GM19099 (cell line): ENCODE data around the gene NUDT8.

ENCODE experiments used
- POLR2A ChIP-seq: IDR thresholded peaks from 3 replicates; pipeline ENCODE4 v1.6.1; 2011; ENCODE audit warnings: low read depth; ENCODE audit not compliant: insufficient read length; ENCODE audit errors: extremely low read depth

The NUDT8 gene, protein sequence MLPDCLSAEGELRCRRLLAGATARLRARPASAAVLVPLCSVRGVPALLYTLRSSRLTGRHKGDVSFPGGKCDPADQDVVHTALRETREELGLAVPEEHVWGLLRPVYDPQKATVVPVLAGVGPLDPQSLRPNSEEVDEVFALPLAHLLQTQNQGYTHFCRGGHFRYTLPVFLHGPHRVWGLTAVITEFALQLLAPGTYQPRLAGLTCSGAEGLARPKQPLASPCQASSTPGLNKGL

GRCh38 chr11:67629386-67630227, at the start of gene NUDT8:
Gene NUDT8 (minus strand): TSS chr11:67629937. CDS start chr11:67629911, 26 bp downstream.
- peak; percentile 77 for TF ChIP-seq POLR2A

- TF ChIP-seq POLR2A = no peak
Observed at GRCh38 chr11:67675058-67675747, 45.5 kb upstream of the NUDT8 start.

GRCh38 chr11:67674442-67674871, 44.7 kb upstream of the NUDT8 start, which contains the start of gene ALDH3B2:
Gene ALDH3B2 (minus strand): TSS chr11:67674623. CDS start chr11:67666935, 7,688 bp downstream.
- no peak for TF ChIP-seq POLR2A

GRCh38 chr11:67673902-67674301, 44.2 kb upstream of the NUDT8 start:
- TF ChIP-seq POLR2A = no peak

DNA sequence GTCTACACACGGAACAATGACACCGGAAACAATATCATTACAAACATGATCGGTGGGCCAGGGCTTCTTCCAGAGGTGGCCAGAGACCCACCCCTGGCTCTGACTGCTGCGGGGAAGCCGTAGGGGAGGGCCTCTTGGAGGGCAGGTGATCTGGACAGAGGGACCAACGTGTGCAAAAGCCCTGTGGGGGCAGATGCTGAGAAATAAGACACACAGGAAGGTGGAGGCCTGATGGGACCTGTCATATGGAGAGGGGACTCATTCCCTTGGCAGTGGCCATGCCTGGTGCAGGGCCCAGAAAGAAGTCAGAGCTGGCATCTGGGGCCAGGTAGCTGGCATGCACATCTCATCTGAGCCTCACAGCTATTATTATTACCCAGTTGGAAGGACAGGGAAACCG, 43.6 kb upstream of the NUDT8 start:
- no peak for TF ChIP-seq POLR2A

DNA sequence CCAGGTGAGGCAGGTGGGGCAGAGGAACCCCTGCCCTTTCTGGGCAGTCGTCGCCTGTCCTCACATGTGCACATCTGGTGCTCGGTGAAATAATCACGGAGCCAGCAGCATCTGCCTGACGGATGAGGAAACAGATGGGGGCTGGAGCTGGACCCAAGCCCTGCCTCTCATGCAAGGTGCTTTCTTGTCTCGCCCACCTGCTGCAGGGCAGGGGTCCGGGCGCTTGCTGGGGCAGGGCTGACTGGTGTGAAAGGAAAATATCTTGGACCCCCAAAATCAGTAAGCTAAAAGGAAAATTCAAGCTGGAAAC, 41.4 kb upstream of the NUDT8 start:
- TF ChIP-seq POLR2A = no peak

GRCh38 chr11:67670316-67671210, 40.8 kb upstream of the NUDT8 start:
- TF ChIP-seq POLR2A = no peak

GRCh38 chr11:67668192-67668551, 38.4 kb upstream of the NUDT8 start:
- no peak for TF ChIP-seq POLR2A

DNA sequence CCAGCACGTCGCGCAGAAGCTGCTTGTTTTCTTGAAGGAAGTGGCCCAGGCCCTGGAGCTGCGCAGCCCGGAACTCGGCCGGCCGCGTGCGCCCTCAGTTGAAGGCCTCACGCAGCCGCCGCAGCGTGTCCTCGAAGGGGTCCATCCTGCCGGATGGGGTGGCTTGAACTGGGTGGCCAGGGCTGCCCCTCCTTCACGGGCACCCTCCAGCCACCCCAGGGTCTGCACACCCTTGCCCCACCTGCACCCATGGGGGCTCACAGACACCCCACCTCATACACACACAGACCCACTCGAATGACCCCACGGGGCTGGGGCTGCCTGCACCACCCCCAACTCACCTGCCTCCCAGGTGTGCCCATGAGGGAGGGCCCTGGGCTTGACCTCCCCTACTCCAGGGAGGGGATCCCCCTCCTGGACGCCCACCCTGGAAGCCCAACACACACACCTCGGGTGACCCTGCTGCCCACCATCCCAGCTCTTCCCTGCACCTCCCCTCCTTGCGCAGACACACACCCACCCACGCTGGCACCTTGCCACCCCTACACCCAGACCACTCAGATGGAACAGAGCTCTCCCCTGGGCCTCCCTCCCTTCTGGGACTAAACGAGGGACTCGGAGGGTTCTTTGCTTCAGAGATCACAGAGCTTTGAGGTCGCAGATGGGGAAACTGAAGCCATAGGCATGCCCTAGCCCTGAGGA, 37.9 kb upstream of the NUDT8 start:
- no peak for TF ChIP-seq POLR2A

GRCh38 chr11:67666676-67667489, 37.1 kb upstream of the NUDT8 start:
- no peak for TF ChIP-seq POLR2A

DNA sequence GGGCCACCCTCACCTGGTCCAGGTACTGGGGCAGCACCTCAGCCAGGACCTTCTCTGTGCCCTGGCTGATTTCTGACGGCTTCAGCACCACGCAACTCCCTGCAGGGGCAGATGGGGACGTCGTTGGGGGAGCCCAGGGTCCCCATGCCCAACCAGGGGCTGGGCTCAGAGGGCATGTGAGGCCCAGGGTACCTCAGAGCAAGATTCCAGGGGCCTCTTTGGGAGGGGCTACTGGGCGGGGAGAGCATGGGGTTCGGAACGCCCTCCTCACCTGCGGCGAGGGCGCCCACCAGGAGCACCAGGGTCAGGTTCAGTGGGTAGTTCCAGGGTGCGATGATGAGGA, 36.5 kb upstream of the NUDT8 start:
- no peak for TF ChIP-seq POLR2A

DNA sequence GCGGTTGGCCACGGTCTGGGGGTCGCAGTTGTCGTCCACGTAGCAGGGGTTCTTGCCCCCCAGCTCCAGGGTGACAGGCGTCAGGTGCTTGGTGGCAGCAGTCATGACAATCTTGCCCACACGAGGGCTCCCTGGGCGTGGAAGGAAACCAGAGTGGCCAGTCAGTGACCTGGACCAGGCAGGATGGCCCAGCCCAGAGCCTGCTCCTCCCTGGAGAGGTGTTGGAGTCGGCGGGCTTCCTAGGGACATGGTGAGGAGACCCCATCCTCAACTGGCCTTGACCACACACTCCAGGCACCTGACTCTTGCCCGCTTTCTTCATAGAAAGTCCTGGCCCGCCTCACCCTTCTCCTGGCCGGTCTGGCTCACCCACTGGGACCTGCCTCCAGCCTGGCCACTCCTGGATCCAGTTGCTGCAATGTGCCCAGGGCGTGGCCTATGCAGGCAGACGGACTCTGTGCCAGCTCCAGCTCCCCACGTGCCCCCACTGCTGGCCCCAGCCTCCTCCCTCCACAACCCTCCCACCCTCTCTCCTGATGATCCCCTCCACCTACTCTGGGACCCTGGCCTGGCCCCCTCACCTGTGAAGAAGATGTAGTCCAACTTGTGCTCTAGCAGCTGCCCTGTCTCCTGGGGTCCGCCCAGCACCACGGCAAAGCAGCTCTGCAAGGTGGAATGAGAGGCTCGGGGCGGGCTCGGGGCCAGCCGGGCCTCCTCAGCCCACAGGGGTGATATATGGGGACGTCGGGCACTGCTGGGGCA, 36.0 kb upstream of the NUDT8 start:
- no peak for TF ChIP-seq POLR2A
